SK-MEL-5 (cell line): ENCODE measurements around the gene TBX19. TPM values are rescaled to one million over a fixed set of nuclear protein-coding genes. Genes with fewer than 3 reads are reported as not detected.
"Not testable (repeated sequence)": the region's sequence is repeated elsewhere in the genome, so short reads cannot be mapped to it uniquely, and the experiment has no call there.

Source experiments
- DNase-seq: peaks from one replicate; pipeline ENCODE4 v3.0.0-alpha.2; 2016; ENCODE audit warnings: low read depth, low spot score
- in situ Hi-C: cut with HindIII; loops from 2 replicates; pipeline ENCODE4 v1.10.0; 2016; ENCODE audit warnings: low sequenced_read_pairs, high pct_unique_total_duplicates, low pct_unique_long_range_greater_than_20kb
- small RNA-seq, 2 experiments: library from RNA; depleted of rRNA; stranded (forward); fragments of <200 nt; gene quantifications; one replicate each; pipeline ENCODE3, GENCODE V24; 2014
- total RNA-seq: library from RNA; depleted of rRNA; stranded (reverse); fragments of >200 nt; shearing (Covaris generic); gene quantifications from 2 replicates; pipeline ENCODE4 v1.2.3, GENCODE V29; 2014; rRNA removed

Gene TBX19
- total RNA-seq, 1 experiment from 2014 or later: 1.3 TPM

GRCh38 chr1:168340781-168341482 lies 60.3 kb downstream of the TBX19 start:
- in situ Hi-C loops: no loop called here
- DNase-seq: no peak

- in situ Hi-C loops: no loop called here
These were observed 60.9 kb downstream of the TBX19 start for GRCh38 chr1:168341483-168341975.

GRCh38 chr1:168342572-168343280 lies 62.0 kb downstream of the TBX19 start:
- in situ Hi-C loops: no loop called here
- DNase-seq: peak; percentile 89

More at GRCh38 chr1:168341483-168341975, 60.9 kb downstream of the TBX19 start:
- no peak for DNase-seq

- DNase-seq: peak; percentile 38
- in situ Hi-C loops: no loop called here
These were observed 62.9 kb downstream of the TBX19 start for GRCh38 chr1:168343566-168343965.

- in situ Hi-C loops: no loop called here
- no peak for DNase-seq
These were observed 63.8 kb downstream of the TBX19 start for GRCh38 chr1:168344517-168344916.

GRCh38 chr1:168345939-168346338 lies 65.3 kb downstream of the TBX19 start:
- in situ Hi-C loops: no loop called here
- DNase-seq: no peak

GRCh38 chr1:168347630-168348029 lies 67.0 kb downstream of the TBX19 start:
- in situ Hi-C loops: no loop called here
- DNase-seq: no peak

GRCh38 chr1:168348146-168348709 lies 67.6 kb downstream of the TBX19 start:
- in situ Hi-C loops: no loop called here
- DNase-seq: peak; percentile 17

- in situ Hi-C loops, DNase-seq: not testable (repeated sequence)
These were observed 73.9 kb downstream of the TBX19 start for GRCh38 chr1:168354335-168355269.

- no peak for DNase-seq
- in situ Hi-C loops: no loop called here
These were observed 79.7 kb downstream of the TBX19 start for GRCh38 chr1:168360151-168361021.

- no peak for DNase-seq
- in situ Hi-C loops: no loop called here
These were observed 80.6 kb downstream of the TBX19 start for GRCh38 chr1:168361252-168361651.

- no peak for DNase-seq
- in situ Hi-C loops: no loop called here
These were observed 82.3 kb downstream of the TBX19 start for GRCh38 chr1:168362991-168363390.

Small RNAs within 50 kb of the gene (small RNA-seq; reads per million reads assigned to genes)
- 0 reads per million in 2 experiments for gene RNU6-1310P

Other genes starting within 250 kb of the TBX19 start
- 38.2 and 41.8 TPM in 2 replicates for gene GPR161, start 143.9 kb upstream of the TBX19 start, total RNA-seq
- gene TIPRL, start 101.9 kb upstream of the TBX19 start, total RNA-seq: 75.2 and 82.7 TPM in 2 replicates
- 65.8 and 71.4 TPM in 2 replicates for gene SFT2D2, start 54.9 kb upstream of the TBX19 start, total RNA-seq